UCSD-AML1 (cell line): ENCODE measurements around the gene PALB2.

Experiments
- DNase-seq: peaks from one replicate; lab custom pipeline; 2025; ENCODE audit not compliant: unreplicated experiment; lab: John Stamatoyannopoulos, UW

The PALB2 gene

GRCh38 chr16:23556881-23557778 is 84.0 kb downstream of the PALB2 start, which contains the start of the genes EARS2 and UBFD1:
Gene EARS2 (minus strand): TSS chr16:23557350. CDS start chr16:23557343, 7 bp downstream.
Gene UBFD1 (plus strand): TSS chr16:23557727. CDS start chr16:23557743, 16 bp downstream.
- peak; percentile 100 for DNase-seq

- no peak for DNase-seq
Measured at GRCh38 chr16:23554536-23554935, 86.6 kb downstream of the PALB2 start.
